Thymus (tissue), 11 donors: ENCODE data around the gene CSH2. TPM values are rescaled to one million over a fixed set of nuclear protein-coding genes. Genes with fewer than 3 reads are reported as not detected.

ENCODE experiments used
- DNase-seq, 9 donors: peaks; one replicate each; pipeline ENCODE4 v3.0.0-alpha.2; 2013; ENCODE audit warnings: low spot score in 9 of 9, low read depth in 6 of 9, missing footprints in 1 of 9
- H3K27ac ChIP-seq, 2 donors: one replicate each; pipeline ENCODE4 v1.5.1; 2013; ENCODE audit warnings: control low read depth in 1 of 2, low read depth in 1 of 2, low read length in 1 of 2, mild to moderate bottlenecking in 1 of 2, moderate library complexity in 1 of 2
- H3K27me3 ChIP-seq, 2 donors: one replicate each; pipeline ENCODE4 v1.5.1; 2013; ENCODE audit warnings: low read length in 1 of 2; ENCODE audit not compliant: control insufficient read depth in 2 of 2, insufficient read depth in 1 of 2
- H3K36me3 ChIP-seq, 2 donors: one replicate each; pipeline ENCODE4 v1.5.1; 2013; ENCODE audit warnings: low read length in 1 of 2, mild to moderate bottlenecking in 1 of 2, moderate library complexity in 1 of 2; ENCODE audit not compliant: control insufficient read depth in 2 of 2, insufficient read depth in 2 of 2
- H3K4me1 ChIP-seq, 2 donors: one replicate each; pipeline ENCODE4 v1.5.1; 2013; ENCODE audit warnings: low read length in 2 of 2; ENCODE audit not compliant: control insufficient read depth in 2 of 2, insufficient read depth in 2 of 2
- H3K4me3 ChIP-seq, 2 donors: one replicate each; pipeline ENCODE4 v1.5.1; 2013; ENCODE audit warnings: low read length in 2 of 2, control low read depth in 1 of 2, mild to moderate bottlenecking in 1 of 2
- H3K9me3 ChIP-seq, 2 donors: one replicate each; pipeline ENCODE4 v1.5.1; 2013; ENCODE audit warnings: low read length in 1 of 2, mild to moderate bottlenecking in 1 of 2; ENCODE audit not compliant: control insufficient read depth in 2 of 2, insufficient read depth in 1 of 2
- WGBS: extraction: QIAGEN DNeasy Blood & Tissue Kit; methylation state at CpG from one replicate; pipeline ENCODE4 v1.1.7; 2013; 5-methylcytosine and 5-hydroxymethylcytosine counted together
- polyA plus RNA-seq: library from polyadenylated mRNA; stranded (reverse); fragments of 200-250 nt; gene quantifications from one replicate; pipeline ENCODE4 v1.2.3, GENCODE V29; 2013
- total RNA-seq: library from RNA; stranded (reverse); fragments of 120-200 nt; gene quantifications from one replicate; pipeline ENCODE4 v1.2.4, GENCODE V29; 2013
- donor health status: healthy.

Gene CSH2
- total and polyA plus RNA-seq, 2 donors, result 1.0 to 11.2 TPM

GRCh38 chr17:63833741-63834373 lies 39.6 kb downstream of the CSH2 start:
- Histone ChIP-seq H3K9me3 (no peaks in the 10 kb centered on the region), H3K4me1 (peaks cover 0 to 34% of the 10 kb centered on the region in 2 donors), H3K27ac (no peak overlapping the region), H3K27me3 (no peaks in the 10 kb centered on the region), H3K4me3 (no peak overlapping the region), H3K36me3 (peaks cover 79 to 95% of the 10 kb centered on the region in 2 donors)
- no peak for DNase-seq
- WGBS, result 94% methylated on average over 15 of the region's 15 CpGs

GRCh38 chr17:63833026-63833740 lies 40.3 kb downstream of the CSH2 start:
- no peak for DNase-seq
- Histone ChIP-seq H3K36me3 (peaks cover 79 to 98% of the 10 kb centered on the region in 2 donors), H3K4me1 (peaks cover 5 to 33% of the 10 kb centered on the region in 2 donors), H3K27ac (no peak overlapping the region), H3K9me3 (no peaks in the 10 kb centered on the region), H3K4me3 (no peak overlapping the region), H3K27me3 (no peaks in the 10 kb centered on the region)
- WGBS, result 91% methylated on average over 14 of the region's 14 CpGs

GRCh38 chr17:63832455-63832854 lies 41.0 kb downstream of the CSH2 start:
- H3K4me3 ChIP-seq, result no peak overlapping the region
- 98% methylated on average over 2 of the region's 2 CpGs for WGBS
- peaks cover 75 to 92% of the 10 kb centered on the region in 2 donors for H3K36me3 ChIP-seq
- peaks cover 11 to 35% of the 10 kb centered on the region in 2 donors for H3K4me1 ChIP-seq
- H3K9me3 ChIP-seq, result no peaks in the 10 kb centered on the region
- no peak overlapping the region for H3K27ac ChIP-seq
- no peaks in the 10 kb centered on the region for H3K27me3 ChIP-seq
- DNase-seq, result no peak

GRCh38 chr17:63832014-63832413 lies 41.5 kb downstream of the CSH2 start:
- Histone ChIP-seq H3K4me3 (no peak overlapping the region), H3K27ac (no peak overlapping the region), H3K4me1 (peaks cover 11 to 35% of the 10 kb centered on the region in 2 donors), H3K36me3 (peaks cover 70 to 87% of the 10 kb centered on the region in 2 donors), H3K27me3 (no peaks in the 10 kb centered on the region), H3K9me3 (no peaks in the 10 kb centered on the region)
- 98% methylated on average over 5 of the region's 5 CpGs for WGBS
- no peak for DNase-seq

- 56% methylated on average over 8 of the region's 8 CpGs for WGBS
- Histone ChIP-seq H3K27me3 (no peaks in the 10 kb centered on the region), H3K4me1 (peaks cover 11 to 35% of the 10 kb centered on the region in 2 donors), H3K27ac (no peak overlapping the region), H3K4me3 (no peak overlapping the region), H3K9me3 (no peaks in the 10 kb centered on the region), H3K36me3 (peaks cover 66 to 83% of the 10 kb centered on the region in 2 donors)
- DNase-seq, result peak in 1 of 9 donors; percentile 21
Measured at GRCh38 chr17:63831505-63831904, 42.0 kb downstream of the CSH2 start.

- Histone ChIP-seq H3K9me3 (no peaks in the 10 kb centered on the region), H3K27me3 (no peaks in the 10 kb centered on the region), H3K4me3 (no peak overlapping the region), H3K4me1 (peaks cover 16 to 40% of the 10 kb centered on the region in 2 donors), H3K27ac (no peak overlapping the region), H3K36me3 (peaks cover 63 to 78% of the 10 kb centered on the region in 2 donors)
- WGBS, result 97% methylated on average over 15 of the region's 15 CpGs
- DNase-seq, result no peak
Measured at GRCh38 chr17:63830904-63831491, 42.5 kb downstream of the CSH2 start.

GRCh38 chr17:63830278-63830677 lies 43.2 kb downstream of the CSH2 start:
- peaks cover 66 to 76% of the 10 kb centered on the region in 2 donors for H3K36me3 ChIP-seq

GRCh38 chr17:63828936-63829335 lies 44.5 kb downstream of the CSH2 start:
- Histone ChIP-seq H3K4me1 (peaks cover 23 to 33% of the 10 kb centered on the region in 2 donors), H3K27ac (no peak overlapping the region), H3K27me3 (no peaks in the 10 kb centered on the region), H3K36me3 (peaks cover 68 to 76% of the 10 kb centered on the region in 2 donors), H3K4me3 (no peak overlapping the region), H3K9me3 (no peaks in the 10 kb centered on the region)
- WGBS, result 96% methylated on average over 3 of the region's 3 CpGs
- no peak for DNase-seq

More at GRCh38 chr17:63830278-63830677, 43.2 kb downstream of the CSH2 start:
- Histone ChIP-seq H3K27me3 (no peaks in the 10 kb centered on the region), H3K4me3 (no peak overlapping the region), H3K9me3 (no peaks in the 10 kb centered on the region), H3K27ac (no peak overlapping the region), H3K4me1 (peaks cover 22 to 41% of the 10 kb centered on the region in 2 donors)
- WGBS, result 98% methylated on average over 5 of the region's 5 CpGs
- DNase-seq, result no peak

GRCh38 chr17:63827801-63828221 lies 45.7 kb downstream of the CSH2 start:
- Histone ChIP-seq H3K27me3 (no peaks in the 10 kb centered on the region), H3K4me3 (peak overlapping the region; percentile 72 to 86), H3K4me1 (peaks cover 23 to 33% of the 10 kb centered on the region in 2 donors), H3K9me3 (no peaks in the 10 kb centered on the region), H3K27ac (peak overlapping the region; percentile 82 to 88), H3K36me3 (peaks cover 62 to 73% of the 10 kb centered on the region in 2 donors)
- no peak for DNase-seq
- 3% methylated on average over 19 of the region's 19 CpGs for WGBS
